ENCODE results near the gene COPG2.

- TF ChIP-seq, protein P1, sequence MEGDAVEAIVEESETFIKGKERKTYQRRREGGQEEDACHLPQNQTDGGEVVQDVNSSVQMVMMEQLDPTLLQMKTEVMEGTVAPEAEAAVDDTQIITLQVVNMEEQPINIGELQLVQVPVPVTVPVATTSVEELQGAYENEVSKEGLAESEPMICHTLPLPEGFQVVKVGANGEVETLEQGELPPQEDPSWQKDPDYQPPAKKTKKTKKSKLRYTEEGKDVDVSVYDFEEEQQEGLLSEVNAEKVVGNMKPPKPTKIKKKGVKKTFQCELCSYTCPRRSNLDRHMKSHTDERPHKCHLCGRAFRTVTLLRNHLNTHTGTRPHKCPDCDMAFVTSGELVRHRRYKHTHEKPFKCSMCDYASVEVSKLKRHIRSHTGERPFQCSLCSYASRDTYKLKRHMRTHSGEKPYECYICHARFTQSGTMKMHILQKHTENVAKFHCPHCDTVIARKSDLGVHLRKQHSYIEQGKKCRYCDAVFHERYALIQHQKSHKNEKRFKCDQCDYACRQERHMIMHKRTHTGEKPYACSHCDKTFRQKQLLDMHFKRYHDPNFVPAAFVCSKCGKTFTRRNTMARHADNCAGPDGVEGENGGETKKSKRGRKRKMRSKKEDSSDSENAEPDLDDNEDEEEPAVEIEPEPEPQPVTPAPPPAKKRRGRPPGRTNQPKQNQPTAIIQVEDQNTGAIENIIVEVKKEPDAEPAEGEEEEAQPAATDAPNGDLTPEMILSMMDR (conservative IDR thresholded peaks at IDR 0.05), result no peak
- TF ChIP-seq EZH2 (IDR thresholded peaks at IDR 0.05; ENCODE audit: low read depth), result no peak
These were observed 155.1 kb downstream of the COPG2 start for GRCh38 chr7:130513447-130513846.

Measured in PC-9 (cell line).